AG10803 (cell line): ENCODE measurements around the gene NCBP3.

Experiments
- DNase-seq: peaks from one replicate; pipeline ENCODE4 v3.0.0; 2010; ENCODE audit warnings: low read depth
- H3K4me3 ChIP-seq: 2 replicates; pipeline ENCODE4 v1.5.1; 2011; ENCODE audit warnings: mild to moderate bottlenecking, low read length, control low read depth
- TF ChIP-seq, protein P1 (sequence below): conservative IDR thresholded peaks from 2 replicates; pipeline ENCODE4 v1.5.1; 2011; ENCODE audit warnings: mild to moderate bottlenecking, low read length, control low read depth, inconsistent platforms

Gene NCBP3

DNA sequence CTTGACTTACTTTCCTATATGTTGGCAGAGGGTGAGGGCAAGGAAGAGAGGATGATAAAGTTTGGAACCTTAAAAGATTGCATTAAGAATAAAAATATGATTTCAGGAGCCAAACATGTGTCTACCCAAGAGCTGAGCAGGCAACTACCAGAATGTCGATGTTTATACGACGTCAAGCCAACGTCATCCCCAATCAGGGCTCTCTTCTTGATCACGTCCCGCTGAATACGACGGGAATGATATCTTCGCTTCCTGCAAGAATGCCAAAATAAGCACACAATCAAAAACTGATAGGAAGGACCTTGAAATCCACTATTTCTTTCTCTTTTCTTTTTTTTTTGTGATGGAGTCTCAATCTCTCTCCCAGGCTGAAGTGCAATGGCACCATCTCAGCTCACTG lies 24.9 kb downstream of the NCBP3 start:
- no peak overlapping the region for H3K4me3 ChIP-seq
- no peak for DNase-seq
- TF ChIP-seq, protein P1, sequence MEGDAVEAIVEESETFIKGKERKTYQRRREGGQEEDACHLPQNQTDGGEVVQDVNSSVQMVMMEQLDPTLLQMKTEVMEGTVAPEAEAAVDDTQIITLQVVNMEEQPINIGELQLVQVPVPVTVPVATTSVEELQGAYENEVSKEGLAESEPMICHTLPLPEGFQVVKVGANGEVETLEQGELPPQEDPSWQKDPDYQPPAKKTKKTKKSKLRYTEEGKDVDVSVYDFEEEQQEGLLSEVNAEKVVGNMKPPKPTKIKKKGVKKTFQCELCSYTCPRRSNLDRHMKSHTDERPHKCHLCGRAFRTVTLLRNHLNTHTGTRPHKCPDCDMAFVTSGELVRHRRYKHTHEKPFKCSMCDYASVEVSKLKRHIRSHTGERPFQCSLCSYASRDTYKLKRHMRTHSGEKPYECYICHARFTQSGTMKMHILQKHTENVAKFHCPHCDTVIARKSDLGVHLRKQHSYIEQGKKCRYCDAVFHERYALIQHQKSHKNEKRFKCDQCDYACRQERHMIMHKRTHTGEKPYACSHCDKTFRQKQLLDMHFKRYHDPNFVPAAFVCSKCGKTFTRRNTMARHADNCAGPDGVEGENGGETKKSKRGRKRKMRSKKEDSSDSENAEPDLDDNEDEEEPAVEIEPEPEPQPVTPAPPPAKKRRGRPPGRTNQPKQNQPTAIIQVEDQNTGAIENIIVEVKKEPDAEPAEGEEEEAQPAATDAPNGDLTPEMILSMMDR, result no peak

DNA sequence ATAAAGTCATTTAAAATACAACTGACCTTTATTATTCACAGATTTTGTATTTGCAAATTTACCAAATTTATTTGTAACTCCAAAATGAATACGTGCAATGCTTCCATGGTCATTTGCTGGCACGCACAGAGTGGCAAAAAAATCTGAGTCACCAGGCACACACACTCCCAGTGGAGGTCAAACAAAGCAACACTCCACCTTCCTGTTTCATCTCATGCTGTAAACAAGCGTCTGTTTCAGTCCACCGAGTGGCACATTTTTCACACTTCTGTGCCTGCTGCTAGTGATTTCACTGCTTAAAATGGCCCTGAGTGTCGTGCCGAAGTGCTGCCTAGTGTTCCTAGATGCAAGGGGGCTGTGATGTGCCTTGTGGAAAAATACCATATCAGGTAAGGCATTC lies 27.3 kb downstream of the NCBP3 start:
- TF ChIP-seq, protein P1, result no peak
- DNase-seq, result no peak
- H3K4me3 ChIP-seq, result no peak overlapping the region

DNA sequence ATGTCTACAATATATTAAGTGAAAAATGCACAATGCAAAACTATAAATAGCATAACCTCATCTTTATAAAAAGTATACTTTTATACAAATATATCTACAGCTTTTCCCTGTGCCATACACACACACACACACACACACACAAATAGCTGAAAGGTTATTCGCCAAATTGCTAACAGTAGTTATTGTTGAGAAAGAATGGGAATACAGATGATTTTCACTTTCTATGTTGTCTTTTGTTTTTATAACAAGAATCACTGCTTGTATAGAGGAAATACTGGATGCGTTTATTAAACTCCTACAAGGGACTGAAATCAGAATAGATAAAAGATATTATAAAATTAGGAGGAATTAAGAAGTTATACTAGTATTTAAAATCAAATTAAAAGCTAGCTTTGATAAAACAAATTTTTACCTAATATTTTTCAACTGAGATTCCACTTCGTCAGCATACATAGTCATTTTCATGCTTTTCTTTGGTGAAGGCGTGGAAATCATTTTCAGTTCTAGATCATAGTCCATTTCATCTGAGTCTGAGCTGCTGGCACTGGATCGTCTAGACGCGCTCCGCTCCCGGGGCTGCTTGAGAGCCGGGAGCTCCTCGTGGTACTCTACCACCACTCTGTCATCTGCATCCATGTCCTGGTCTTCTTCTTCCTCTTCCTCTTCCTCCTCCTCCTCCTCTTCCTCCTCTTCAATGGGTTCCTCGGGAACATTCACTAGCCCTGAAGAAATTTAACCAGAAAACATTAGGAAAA lies 28.0 kb downstream of the NCBP3 start:
- H3K4me3 ChIP-seq, result no peak overlapping the region
- TF ChIP-seq, protein P1, result no peak
- DNase-seq, result no peak

DNA sequence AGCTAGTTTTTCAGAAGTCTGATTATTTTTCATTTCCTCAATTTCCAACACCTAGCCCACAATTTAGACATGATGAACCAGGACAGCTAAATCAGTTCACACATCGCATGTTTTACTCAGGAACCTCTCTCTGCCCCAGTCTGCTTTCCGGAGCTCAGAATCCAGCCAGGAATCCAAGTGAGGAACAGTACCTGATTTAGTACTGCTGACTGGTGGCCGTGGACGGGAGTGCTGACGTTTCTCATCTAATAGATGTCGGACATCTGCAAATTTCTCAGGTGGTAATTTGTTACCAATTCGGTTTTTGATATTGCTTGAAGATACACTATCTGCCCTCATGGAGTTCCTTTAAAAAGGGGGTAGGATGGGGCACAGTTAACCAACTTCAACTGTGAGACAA lies 30.1 kb downstream of the NCBP3 start:
- TF ChIP-seq, protein P1, result no peak
- no peak overlapping the region for H3K4me3 ChIP-seq
- no peak for DNase-seq

DNA sequence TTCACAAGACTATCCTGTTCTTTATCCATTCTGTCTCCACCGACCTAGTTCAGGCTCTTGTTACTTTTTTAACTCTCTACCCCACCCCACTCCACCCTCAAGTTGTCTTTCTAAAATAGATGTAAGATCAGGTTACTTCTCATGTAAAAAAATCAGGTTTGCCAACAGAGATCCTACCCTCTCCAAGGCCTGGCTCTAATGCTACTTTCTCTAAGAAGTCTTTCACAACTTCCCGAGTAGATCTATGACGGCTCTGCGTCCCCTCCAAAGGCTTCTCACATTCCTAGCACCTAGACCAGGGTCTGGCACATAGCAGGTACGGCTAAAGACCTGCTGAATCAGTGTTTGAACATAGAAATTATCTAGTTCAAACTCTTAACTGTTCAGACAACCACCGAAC lies 30.9 kb downstream of the NCBP3 start:
- no peak overlapping the region for H3K4me3 ChIP-seq
- no peak for DNase-seq
- TF ChIP-seq, protein P1, result no peak

DNA sequence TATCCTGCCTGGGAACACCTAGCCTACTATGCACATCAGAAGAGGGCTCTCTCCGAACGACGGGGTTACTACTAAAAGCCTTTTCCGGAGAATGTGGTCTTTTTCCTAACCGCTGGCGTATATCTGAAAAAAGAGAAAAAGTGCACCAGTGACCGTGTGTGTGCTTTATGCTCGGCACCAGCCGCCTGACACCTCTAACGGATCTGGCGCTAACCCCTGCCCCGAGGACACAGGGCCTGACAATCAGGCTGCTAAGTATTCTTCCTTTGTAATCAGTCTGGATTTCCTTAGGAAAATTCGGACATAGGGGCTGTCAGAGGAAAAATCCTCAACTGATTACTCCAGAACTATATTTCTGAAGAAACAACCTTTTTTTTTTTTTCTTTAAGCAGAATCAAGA lies 31.7 kb downstream of the NCBP3 start:
- H3K4me3 ChIP-seq, result no peak overlapping the region
- no peak for DNase-seq

DNA sequence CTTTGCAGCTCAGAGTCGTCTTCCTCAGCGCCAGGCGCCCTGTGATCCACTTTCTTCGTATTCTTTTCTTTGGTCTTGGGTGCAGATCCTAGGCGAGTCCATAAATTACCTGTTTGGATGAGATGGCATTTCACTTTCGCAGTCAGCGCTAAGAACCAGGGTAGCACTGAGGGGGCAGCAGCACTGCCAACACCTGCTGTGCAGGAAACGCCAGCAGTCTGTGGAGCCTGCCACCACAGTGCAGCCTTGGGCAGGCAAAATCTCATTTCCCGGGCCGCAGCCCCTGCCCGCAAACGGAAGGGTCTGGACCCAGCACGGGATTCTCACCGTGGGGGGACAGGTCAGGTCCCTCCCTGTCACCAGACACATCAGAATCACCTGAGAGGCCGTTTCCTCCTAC lies 32.9 kb downstream of the NCBP3 start:
- TF ChIP-seq, protein P1, result no peak
- H3K4me3 ChIP-seq, result no peak overlapping the region
- DNase-seq, result no peak

More for the DNA sequence above, 31.7 kb downstream of the NCBP3 start:
- TF ChIP-seq, protein P1, result no peak
